Measurements from ENCODE around the gene CBX7. TPM values are rescaled to one million over a fixed set of nuclear protein-coding genes. Genes with fewer than 3 reads are reported as not detected.

Gene CBX7
- total and polyA plus RNA-seq, 9 of the 15 experiments (the other 6 are each of a cell fraction or from before 2014, with no cell fraction given) = 0.04 to 5.2 (median 2.8) TPM

DNA sequence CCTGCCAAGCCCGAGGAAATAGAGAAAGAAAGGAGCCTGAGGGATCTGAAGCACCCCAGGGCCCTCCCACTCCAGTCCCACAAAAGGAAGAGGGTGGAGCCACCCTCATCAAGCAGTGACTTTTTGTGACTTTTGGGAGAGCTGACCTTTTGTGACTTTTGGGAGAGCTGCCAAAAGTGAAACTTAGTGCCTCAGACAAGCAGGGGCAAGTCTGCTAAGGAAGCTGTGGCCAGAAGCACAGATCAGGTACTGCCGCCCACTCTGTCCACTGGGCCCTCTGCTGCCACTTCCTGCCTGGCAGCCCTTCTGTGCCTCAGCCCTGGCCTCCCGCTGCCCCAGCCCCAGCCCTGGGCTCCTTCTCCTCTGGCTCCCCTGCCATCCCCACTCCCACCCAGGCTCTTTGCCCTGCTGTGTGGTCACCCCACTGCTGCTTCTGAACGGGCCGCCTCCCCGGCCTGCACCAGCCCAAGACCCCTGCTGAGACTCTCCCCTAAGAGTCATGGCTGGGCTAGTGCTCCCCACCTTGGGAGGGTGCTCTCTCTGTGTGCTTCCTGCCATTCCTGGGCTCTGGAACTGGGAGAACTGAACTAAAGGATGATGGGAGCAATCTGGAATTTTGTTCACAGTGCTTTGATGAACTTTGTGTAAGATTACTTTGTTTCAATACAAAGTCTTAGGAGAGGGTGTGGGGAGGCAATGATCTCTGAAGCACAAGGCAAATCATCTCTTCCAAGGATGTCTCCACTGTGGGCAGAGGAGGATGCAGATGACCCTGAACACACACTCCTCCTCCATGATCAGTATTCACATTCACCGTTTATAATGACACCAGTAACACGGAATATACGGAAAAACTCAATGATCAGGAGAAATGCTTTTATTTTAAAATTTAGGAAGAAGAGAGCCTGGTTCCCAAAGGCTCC lies 55.1 kb downstream of the CBX7 start, which contains the start of gene APOBEC3H (continued):
- TF ChIP-seq, protein P1, sequence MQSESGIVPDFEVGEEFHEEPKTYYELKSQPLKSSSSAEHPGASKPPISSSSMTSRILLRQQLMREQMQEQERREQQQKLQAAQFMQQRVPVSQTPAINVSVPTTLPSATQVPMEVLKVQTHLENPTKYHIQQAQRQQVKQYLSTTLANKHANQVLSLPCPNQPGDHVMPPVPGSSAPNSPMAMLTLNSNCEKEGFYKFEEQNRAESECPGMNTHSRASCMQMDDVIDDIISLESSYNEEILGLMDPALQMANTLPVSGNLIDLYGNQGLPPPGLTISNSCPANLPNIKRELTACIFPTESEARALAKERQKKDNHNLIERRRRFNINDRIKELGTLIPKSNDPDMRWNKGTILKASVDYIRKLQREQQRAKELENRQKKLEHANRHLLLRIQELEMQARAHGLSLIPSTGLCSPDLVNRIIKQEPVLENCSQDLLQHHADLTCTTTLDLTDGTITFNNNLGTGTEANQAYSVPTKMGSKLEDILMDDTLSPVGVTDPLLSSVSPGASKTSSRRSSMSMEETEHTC (IDR thresholded peaks at IDR 0.05) = no peak
- TF ChIP-seq SETDB1 (IDR thresholded peaks at IDR 0.05; ENCODE audit: low read length) = no peak
- TF ChIP-seq CBFA2T2 (conservative IDR thresholded peaks at IDR 0.05) = no peak

GRCh38 chr22:39095971-39096370 lies 56.5 kb downstream of the CBX7 start:
- Histone ChIP-seq H3K36me3 (ENCODE audit: control insufficient read depth, insufficient read depth, low read length) (no peaks in the 10 kb centered on the region), H4K20me1 (replicated peaks; ENCODE audit: control insufficient read depth, insufficient read depth, low read length) (no peaks in the 10 kb centered on the region), H3K9ac (ENCODE audit: insufficient read depth in 1 of 2, low read depth in 2 of 2, low read length in 2 of 2) (no peak overlapping the region), H3K9me3 (replicated peaks; ENCODE audit: control insufficient read depth, insufficient read depth, low read depth, low read length) (no peaks in the 10 kb centered on the region), H3K79me2 (ENCODE audit: control insufficient read depth, insufficient read depth, low read length) (no peaks in the 10 kb centered on the region), H3K27ac (ENCODE audit: extremely low read depth, low read depth, low read length) (no peak overlapping the region), H3K4me2 (ENCODE audit: insufficient read depth, low read length) (no peak overlapping the region), H3K27me3 (ENCODE audit: control insufficient read depth in 2 of 2, insufficient read depth in 2 of 2, low read length in 2 of 2) (no peaks in the 10 kb centered on the region), H3K4me1 (replicated peaks in 1 of 2; ENCODE audit: control insufficient read depth in 2 of 2, insufficient read depth in 2 of 2, low read length in 2 of 2) (peaks cover 6 to 15% of the 10 kb centered on the region in 2 experiments; a peak in 4 of 5 replicates), H3K9me1 (ENCODE audit: control insufficient read depth, insufficient read depth, low read length) (no peaks in the 10 kb centered on the region), H3K4me3 (no peak overlapping the region), H2AFZ (ENCODE audit: low read depth, low read length) (no peak overlapping the region)
- ChIA-PET POLR2A (no interaction called here), CTCF (ENCODE audit: low intra/inter-chr PET ratio) (no interaction called here)
- ATAC-seq (no peak), DNase-seq (ENCODE audit: extremely low read depth in 1 of 4, low spot score in 3 of 4) (no peak), FAIRE-seq (no peak)
- 50% methylated on average over 3 of the region's 3 CpGs for WGBS (ENCODE audit: insufficient coverage, low coverage, missing lambda C conversion rate)
- TF ChIP-seq RBM39 (optimal IDR thresholded peaks at IDR 0.05; ENCODE audit: low read depth, low read length) = no peak
- TF ChIP-seq U2AF1 (optimal IDR thresholded peaks at IDR 0.05; ENCODE audit: low read depth, low read length) = no peak
- 0 out of 2 replicates have a peak, but pooled peaks have one; percentile 22 for TF ChIP-seq ADNP (tag; IDR thresholded peaks at IDR 0.05)
- TF ChIP-seq, protein P2, sequence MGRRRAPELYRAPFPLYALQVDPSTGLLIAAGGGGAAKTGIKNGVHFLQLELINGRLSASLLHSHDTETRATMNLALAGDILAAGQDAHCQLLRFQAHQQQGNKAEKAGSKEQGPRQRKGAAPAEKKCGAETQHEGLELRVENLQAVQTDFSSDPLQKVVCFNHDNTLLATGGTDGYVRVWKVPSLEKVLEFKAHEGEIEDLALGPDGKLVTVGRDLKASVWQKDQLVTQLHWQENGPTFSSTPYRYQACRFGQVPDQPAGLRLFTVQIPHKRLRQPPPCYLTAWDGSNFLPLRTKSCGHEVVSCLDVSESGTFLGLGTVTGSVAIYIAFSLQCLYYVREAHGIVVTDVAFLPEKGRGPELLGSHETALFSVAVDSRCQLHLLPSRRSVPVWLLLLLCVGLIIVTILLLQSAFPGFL (CRISPR knock-in tag; IDR thresholded peaks at IDR 0.05) = no peak
- no peak for TF ChIP-seq SMAD1 (IDR thresholded peaks at IDR 0.05; ENCODE audit: low read depth, low read length, partially characterized antibody)
- peak; percentile 67; the same call in 1 of the 2 replicates for TF ChIP-seq BCOR (IDR thresholded peaks at IDR 0.05)
- TF ChIP-seq BMI1 (IDR thresholded peaks at IDR 0.05; ENCODE audit: low read length) = no peak
- TF ChIP-seq KDM4B (IDR thresholded peaks at IDR 0.05; ENCODE audit: borderline replicate concordance in 2 of 2, low read depth in 1 of 2) = no peak
- TF ChIP-seq BHLHE40 (IDR thresholded peaks at IDR 0.05; ENCODE audit: low read length) = no peak
- TF ChIP-seq ZFP36 (IDR thresholded peaks at IDR 0.05; ENCODE audit: low read depth, low read length, partially characterized antibody) = peak; percentile 60
- peak; percentile 14 to 29; a peak in 2 of 4 replicates for TF ChIP-seq KDM1A (IDR thresholded peaks at IDR 0.05)
- TF ChIP-seq RBM25 (IDR thresholded peaks at IDR 0.05; ENCODE audit: low read depth, low read length, severe bottlenecking) = peak; percentile 70
- TF ChIP-seq MECOM (CRISPR knock-in tag; IDR thresholded peaks at IDR 0.05) = no peak
- no peak for TF ChIP-seq ZNF445 (CRISPR knock-in tag; IDR thresholded peaks at IDR 0.05; ENCODE audit: low read depth)
- in situ Hi-C loops (cut with MboI) (no loop called here), intact Hi-C loops (cut with micrococcal nuclease) (no loop called here)
- no TSS peak for BruUV-seq (replicated peaks)

Data from K562 (cell line).